Subcutaneous adipose tissue (tissue), 4 donors: Measurements from ENCODE around the gene PABPN1L. TPM values are rescaled to one million over a fixed set of nuclear protein-coding genes. Genes with fewer than 3 reads are reported as not detected.

ENCODE experiments used
- CTCF ChIP-seq: fragments of 450-650 bp; IDR thresholded peaks from one replicate; pipeline ENCODE4 v1.5.1; 2016; ENCODE audit warnings: low read depth, mild to moderate bottlenecking, control low read depth, antibody characterized with exemption, moderate library complexity
- total RNA-seq, 4 donors: library from RNA; depleted of rRNA; stranded (reverse); fragments of >200 nt; gene quantifications; one replicate each; pipeline ENCODE4 v1.1.0, GENCODE V29; 2016

The PABPN1L gene
- total RNA-seq, 4 donors from 2014 or later = not detected

- no peak for TF ChIP-seq CTCF
These were observed 34.2 kb upstream of the PABPN1L start for GRCh38 chr16:88900662-88901052.

GRCh38 chr16:88899901-88900661, 33.6 kb upstream of the PABPN1L start:
- no peak for TF ChIP-seq CTCF

GRCh38 chr16:88897696-88898425, 31.4 kb upstream of the PABPN1L start:
- TF ChIP-seq CTCF = no peak

GRCh38 chr16:88896238-88897070, 30.0 kb upstream of the PABPN1L start:
- TF ChIP-seq CTCF = no peak

- no peak for TF ChIP-seq CTCF
These were observed 28.9 kb upstream of the PABPN1L start for GRCh38 chr16:88895335-88895734.

GRCh38 chr16:88894681-88895300, 28.3 kb upstream of the PABPN1L start:
- no peak for TF ChIP-seq CTCF
